CD14-positive monocyte (primary cell): ENCODE results near the gene KRT6B. TPM values are rescaled to one million over a fixed set of nuclear protein-coding genes. Genes with fewer than 3 reads are reported as not detected.

Experiments
- DNase-seq, 3 donors: peaks; one replicate each; pipeline ENCODE4 v3.0.0-alpha.2; 2011 to 2022
- H2AFZ ChIP-seq: 2 replicates; pipeline ENCODE4 v1.6.0; 2012; ENCODE audit warnings: mild to moderate bottlenecking, low read depth, low read length, inconsistent platforms; ENCODE audit not compliant: insufficient read depth, poor library complexity, severe bottlenecking
- H3K27ac ChIP-seq, 2 donors: 1 replicate in 1 of 2; 2 replicates in 1 of 2; pipeline ENCODE4 v1.5.1; 2012 to 2013; ENCODE audit warnings: low read length in 2 of 2, control low read depth in 1 of 2, inconsistent platforms in 1 of 2, low read depth in 1 of 2, mild to moderate bottlenecking in 1 of 2
- H3K27me3 ChIP-seq, 2 donors: one replicate each; pipeline versions ENCODE4 v1.6.0 to v1.6.1; 2011 to 2013; ENCODE audit warnings: low read length in 2 of 2; ENCODE audit not compliant: control insufficient read depth in 2 of 2, insufficient read depth in 2 of 2
- H3K36me3 ChIP-seq, 2 donors: replicated peaks in 1 of 2; 1 replicate in 1 of 2; 2 replicates in 1 of 2; pipeline versions ENCODE4 v1.5.1 to v1.6.1; 2012 to 2013; ENCODE audit warnings: low read length in 2 of 2, control low read depth in 1 of 2, inconsistent platforms in 1 of 2, mild to moderate bottlenecking in 1 of 2; ENCODE audit not compliant: insufficient read depth in 2 of 2, control insufficient read depth in 1 of 2
- H3K4me1 ChIP-seq, 2 donors: 1 replicate in 1 of 2; 2 replicates in 1 of 2; pipeline versions ENCODE4 v1.5.1 to v1.6.1; 2012 to 2013; ENCODE audit warnings: low read length in 2 of 2, control low read depth in 1 of 2, inconsistent platforms in 1 of 2, mild to moderate bottlenecking in 1 of 2, moderate library complexity in 1 of 2; ENCODE audit not compliant: insufficient read depth in 2 of 2, control insufficient read depth in 1 of 2
- H3K4me2 ChIP-seq: replicated peaks from 2 replicates; pipeline ENCODE3; 2012; ENCODE audit warnings: low read length, moderate library complexity, mild to moderate bottlenecking; ENCODE audit not compliant: poor library complexity, severe bottlenecking; ENCODE audit errors: extremely low read depth
- H3K4me3 ChIP-seq, 3 experiments: fragments of 200-600 bp in 1 of 3; sonication (generic) in 1 of 3; replicated peaks in 1 of 3; 1 replicate in 2 of 3; 2 replicates in 1 of 3; pipeline ENCODE4 v1.5.1; 2011 to 2013; ENCODE audit warnings: low read length in 3 of 3, mild to moderate bottlenecking in 3 of 3, control low read depth in 2 of 3, low read depth in 2 of 3, inconsistent platforms in 1 of 3, moderate library complexity in 1 of 3
- H3K79me2 ChIP-seq: 2 replicates; pipeline ENCODE4 v1.6.0; 2012; ENCODE audit warnings: mild to moderate bottlenecking, control low read depth, inconsistent platforms, low read length, moderate library complexity; ENCODE audit not compliant: insufficient read depth
- H3K9ac ChIP-seq: 2 replicates; pipeline ENCODE4 v1.6.0; 2017; ENCODE audit warnings: low read length, mild to moderate bottlenecking; ENCODE audit not compliant: insufficient read depth, poor library complexity, severe bottlenecking
- H3K9me3 ChIP-seq, 2 donors: replicated peaks in 1 of 2; 1 replicate in 1 of 2; 2 replicates in 1 of 2; pipeline versions ENCODE4 v1.5.1 to v1.6.1; 2012 to 2013; ENCODE audit warnings: low read length in 2 of 2, control low read depth in 1 of 2; ENCODE audit not compliant: control insufficient read depth in 1 of 2, insufficient read depth in 1 of 2
- H4K20me1 ChIP-seq: 2 replicates; pipeline ENCODE4 v1.6.0; 2012; ENCODE audit warnings: mild to moderate bottlenecking, low read length, control low read depth, moderate library complexity; ENCODE audit not compliant: insufficient read depth
- H3K27ac Mint-ChIP-seq, 7 donors: one replicate each; pipeline ENCODE4 v1.8.0; 2020; ENCODE audit warnings: mild to moderate bottlenecking in 7 of 7, mixed read lengths in 7 of 7, moderate library complexity in 6 of 7, inconsistent platforms in 2 of 7
- H3K27me3 Mint-ChIP-seq, 3 donors: one replicate each; pipeline ENCODE4 v1.8.0; 2021 to 2022; ENCODE audit warnings: low read depth in 3 of 3, mild to moderate bottlenecking in 3 of 3, mixed read lengths in 3 of 3, moderate library complexity in 3 of 3, inconsistent platforms in 1 of 3
- H3K36me3 Mint-ChIP-seq, 2 donors: one replicate each; pipeline ENCODE4 v1.8.0; 2020; ENCODE audit warnings: mixed read lengths in 2 of 2, inconsistent platforms in 1 of 2, mild to moderate bottlenecking in 1 of 2
- H3K4me1 Mint-ChIP-seq: one replicate; pipeline ENCODE4 v1.8.0; 2020; ENCODE audit warnings: mild to moderate bottlenecking, mixed read lengths
- H3K4me3 Mint-ChIP-seq, 2 donors: one replicate each; pipeline ENCODE4 v1.8.0; 2020; ENCODE audit warnings: mild to moderate bottlenecking in 2 of 2, mixed read lengths in 2 of 2, moderate library complexity in 1 of 2
- H3K9me3 Mint-ChIP-seq, 7 donors: one replicate each; pipeline ENCODE4 v1.8.0; 2020 to 2022; ENCODE audit warnings: mixed read lengths in 7 of 7, mild to moderate bottlenecking in 6 of 7, moderate library complexity in 6 of 7, inconsistent platforms in 2 of 7
- WGBS: methylation state at CpG from one replicate; pipeline ENCODE4 v1.1.5; 2013; ENCODE audit warnings: missing lambda C conversion rate; ENCODE audit not compliant: insufficient coverage; 5-methylcytosine and 5-hydroxymethylcytosine counted together
- intact Hi-C, 2 donors: fragments of 100-400 bp; cut with micrococcal nuclease; formaldehyde crosslinking; loops; one replicate each; pipeline versions ENCODE4 v1.15.0 to v1.15.1; 2023
- polyA plus RNA-seq, 3 donors: library from polyadenylated mRNA; depleted of rRNA in 1 of 3; unstranded in 2 of 3; stranded (reverse) in 1 of 3; fragments of 300-500 nt in 2 of 3; fragments of >200 nt in 1 of 3; fragmentation: Illumina TruSeq in 2 of 3; gene quantifications; 1 replicate in 2 of 3; 2 replicates in 1 of 3; pipeline ENCODE4 v1.2.3, GENCODE V29; 2012 to 2021
- TF ChIP-seq, protein P1 (sequence below): fragments of 200-600 bp; IDR thresholded peaks from one replicate; pipeline ENCODE4 v1.8.0; 2022; ENCODE audit warnings: antibody characterized with exemption, mild to moderate bottlenecking

KRT6B gene
- polyA plus RNA-seq, 3 donors: not detected

DNA sequence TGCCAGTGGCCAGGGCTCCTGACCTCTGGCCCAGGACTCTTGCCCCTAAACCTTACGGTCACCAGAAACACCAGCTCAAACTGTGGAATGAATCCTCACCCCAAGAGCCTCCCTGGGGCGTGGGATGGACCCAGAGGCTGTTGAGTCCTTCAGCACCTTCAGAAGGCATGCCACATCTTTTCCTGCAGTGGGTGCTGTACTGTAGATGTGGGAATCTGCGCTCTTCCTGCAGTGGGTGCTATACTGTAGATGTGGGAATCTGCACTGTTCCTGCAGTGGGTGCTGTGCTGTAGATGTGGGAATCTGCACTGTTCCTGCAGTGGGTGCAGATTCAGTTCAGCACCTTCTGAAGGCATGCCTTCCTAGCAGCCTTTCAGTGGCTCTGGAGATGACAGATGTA is 47.0 kb downstream of the KRT6B start:
- Histone ChIP-seq H3K9me3 (no peaks in the 10 kb centered on the region), H3K9ac (no peak overlapping the region), H4K20me1 (no peaks in the 10 kb centered on the region), H3K4me1 (no peaks in the 10 kb centered on the region), H3K27ac (no peak overlapping the region), H2AFZ (no peak overlapping the region), H3K4me2 (no peak overlapping the region), H3K79me2 (no peaks in the 10 kb centered on the region), H3K27me3 (no peaks in the 10 kb centered on the region), H3K36me3 (no peaks in the 10 kb centered on the region), H3K4me3 (no peak overlapping the region)
- intact Hi-C loops: no loop called here
- Mint-ChIP-seq H3K27ac (no peak overlapping the region), H3K27me3 (peaks cover 1 to 13% (median 6%) of the 10 kb centered on the region in 3 donors), H3K9me3 (peaks cover 0 to 2% (median 0%) of the 10 kb centered on the region in 7 donors), H3K36me3 (no peaks in the 10 kb centered on the region), H3K4me1 (no peaks in the 10 kb centered on the region), H3K4me3 (no peak overlapping the region)
- TF ChIP-seq, protein P1, sequence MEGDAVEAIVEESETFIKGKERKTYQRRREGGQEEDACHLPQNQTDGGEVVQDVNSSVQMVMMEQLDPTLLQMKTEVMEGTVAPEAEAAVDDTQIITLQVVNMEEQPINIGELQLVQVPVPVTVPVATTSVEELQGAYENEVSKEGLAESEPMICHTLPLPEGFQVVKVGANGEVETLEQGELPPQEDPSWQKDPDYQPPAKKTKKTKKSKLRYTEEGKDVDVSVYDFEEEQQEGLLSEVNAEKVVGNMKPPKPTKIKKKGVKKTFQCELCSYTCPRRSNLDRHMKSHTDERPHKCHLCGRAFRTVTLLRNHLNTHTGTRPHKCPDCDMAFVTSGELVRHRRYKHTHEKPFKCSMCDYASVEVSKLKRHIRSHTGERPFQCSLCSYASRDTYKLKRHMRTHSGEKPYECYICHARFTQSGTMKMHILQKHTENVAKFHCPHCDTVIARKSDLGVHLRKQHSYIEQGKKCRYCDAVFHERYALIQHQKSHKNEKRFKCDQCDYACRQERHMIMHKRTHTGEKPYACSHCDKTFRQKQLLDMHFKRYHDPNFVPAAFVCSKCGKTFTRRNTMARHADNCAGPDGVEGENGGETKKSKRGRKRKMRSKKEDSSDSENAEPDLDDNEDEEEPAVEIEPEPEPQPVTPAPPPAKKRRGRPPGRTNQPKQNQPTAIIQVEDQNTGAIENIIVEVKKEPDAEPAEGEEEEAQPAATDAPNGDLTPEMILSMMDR: no peak
- DNase-seq: no peak
- WGBS: 100% methylated on average over 1 of the region's 3 CpGs

DNA sequence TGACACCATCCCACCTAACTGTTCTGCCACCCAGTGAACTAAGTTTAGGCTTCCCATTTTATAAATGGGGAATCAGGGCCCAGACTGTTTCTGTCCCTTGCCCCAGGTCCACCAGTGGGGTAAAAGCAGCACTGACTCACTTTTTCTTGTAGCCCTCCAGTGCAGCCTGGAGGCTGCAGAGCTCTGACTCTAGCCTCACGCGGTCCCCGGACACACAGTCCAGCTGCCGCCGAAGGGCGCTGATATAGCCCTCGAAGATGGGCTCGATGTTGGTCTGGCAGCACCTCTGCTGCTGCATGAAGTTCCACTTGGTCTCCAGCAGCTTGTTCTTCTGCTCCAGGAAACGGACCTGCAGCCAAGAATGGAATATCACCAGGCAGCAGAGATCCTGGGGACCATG is 48.4 kb downstream of the KRT6B start:
- WGBS: 98% methylated on average over 9 of the region's 9 CpGs
- Histone ChIP-seq H3K36me3 (no peaks in the 10 kb centered on the region), H3K79me2 (no peaks in the 10 kb centered on the region), H3K9ac (no peak overlapping the region), H3K27me3 (no peaks in the 10 kb centered on the region), H4K20me1 (no peaks in the 10 kb centered on the region), H3K4me2 (no peak overlapping the region), H3K9me3 (no peaks in the 10 kb centered on the region), H3K27ac (no peak overlapping the region), H3K4me3 (no peak overlapping the region), H3K4me1 (no peaks in the 10 kb centered on the region), H2AFZ (no peak overlapping the region)
- DNase-seq: no peak
- Mint-ChIP-seq H3K9me3 (peaks cover 0 to 2% (median 0%) of the 10 kb centered on the region in 7 donors), H3K27me3 (peaks cover 3 to 11% (median 6%) of the 10 kb centered on the region in 3 donors), H3K4me1 (no peaks in the 10 kb centered on the region), H3K36me3 (no peaks in the 10 kb centered on the region), H3K27ac (no peak overlapping the region), H3K4me3 (no peak overlapping the region)
- intact Hi-C loops: no loop called here
- TF ChIP-seq, protein P1: no peak
